ENCODE results near the gene UBE3A.

DNA sequence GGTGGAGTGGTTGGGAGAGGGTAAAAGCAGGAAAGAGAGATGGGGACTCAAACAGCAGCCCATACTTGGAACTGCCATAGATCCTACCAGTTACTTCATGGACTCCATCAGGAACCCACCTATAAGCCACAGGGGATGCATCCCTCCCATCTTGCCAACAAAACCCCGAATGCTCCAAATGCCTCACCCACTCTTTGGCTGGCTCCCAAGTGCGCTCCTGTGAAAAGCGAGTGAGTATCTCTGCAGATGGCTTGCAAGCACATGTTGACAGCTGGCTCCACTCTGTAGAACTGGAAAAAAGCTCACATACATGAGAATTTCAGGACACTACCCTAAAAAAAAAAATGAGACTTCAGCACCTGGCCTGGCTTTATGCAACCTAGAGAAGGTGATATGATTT, 151.0 kb downstream of the UBE3A start:
- no peak for TF ChIP-seq POLR2A (IDR thresholded peaks at IDR 0.05; ENCODE audit: low read length)
- no peak for TF ChIP-seq GATA1 (IDR thresholded peaks at IDR 0.05; ENCODE audit: low read depth, low read length)

All from erythroblast (primary cell).